Loucy (cell line): Measurements from ENCODE around the gene DKKL1.

Source experiments
- H2AFZ ChIP-seq: fragments of 200-600 bp; sonication (generic); 2 replicates; pipeline ENCODE4 v1.6.0; 2016; ENCODE audit warnings: antibody characterized with exemption, mild to moderate bottlenecking, low read length, moderate library complexity
- H3F3A ChIP-seq: fragments of 200-600 bp; 2 replicates; pipeline ENCODE4 v1.6.0; 2016; ENCODE audit warnings: antibody characterized with exemption, low read depth, mild to moderate bottlenecking
- H3K27me3 ChIP-seq: fragments of 200-600 bp; sonication (generic); 2 replicates; pipeline ENCODE4 v1.6.1; 2014; ENCODE audit warnings: low read length, mild to moderate bottlenecking; ENCODE audit not compliant: insufficient read depth, poor library complexity, severe bottlenecking
- H3K36me3 ChIP-seq: fragments of 200-600 bp; sonication (generic); 2 replicates; pipeline ENCODE4 v1.6.1; 2016; ENCODE audit warnings: low read length; ENCODE audit not compliant: insufficient read depth
- H3K4me1 ChIP-seq: fragments of 200-600 bp; sonication (generic); 2 replicates; pipeline ENCODE4 v1.5.1; 2014; ENCODE audit warnings: low read length, mild to moderate bottlenecking; ENCODE audit not compliant: insufficient read depth, poor library complexity, severe bottlenecking
- H3K4me2 ChIP-seq: fragments of 200-600 bp; sonication (generic); 2 replicates; pipeline ENCODE4 v1.6.0; 2014; ENCODE audit warnings: antibody characterized with exemption, low read length, low read depth, mild to moderate bottlenecking; ENCODE audit not compliant: poor library complexity, severe bottlenecking
- H3K4me3 ChIP-seq: fragments of 200-600 bp; sonication (generic); 2 replicates; pipeline ENCODE4 v1.5.1; 2014; ENCODE audit warnings: low read length, mild to moderate bottlenecking, mixed read lengths; ENCODE audit not compliant: poor library complexity, severe bottlenecking
- H3K79me2 ChIP-seq: fragments of 200-600 bp; sonication (generic); 2 replicates; pipeline ENCODE4 v1.6.1; 2014; ENCODE audit warnings: low read length; ENCODE audit not compliant: insufficient read depth
- H3K9ac ChIP-seq: fragments of 200-600 bp; sonication (generic); 2 replicates; pipeline ENCODE4 v1.6.0; 2014; ENCODE audit warnings: mild to moderate bottlenecking, low read depth, low read length, moderate library complexity; ENCODE audit not compliant: poor library complexity, severe bottlenecking
- H3K9me2 ChIP-seq: fragments of 200-600 bp; sonication (generic); replicated peaks from 2 replicates; pipeline ENCODE4 v1.6.1; 2016; ENCODE audit warnings: low read depth, low read length, mixed read lengths
- H3K9me3 ChIP-seq: fragments of 200-600 bp; sonication (generic); 2 replicates; pipeline ENCODE4 v1.6.1; 2014; ENCODE audit warnings: mild to moderate bottlenecking, antibody characterized with exemption, low read length, low read depth; ENCODE audit not compliant: insufficient read depth
- H4K20me1 ChIP-seq: fragments of 200-600 bp; sonication (generic); 2 replicates; pipeline ENCODE4 v1.6.0; 2014; ENCODE audit warnings: antibody characterized with exemption, low read length, mild to moderate bottlenecking; ENCODE audit not compliant: insufficient read depth, poor library complexity, severe bottlenecking
- CTCF ChIP-seq: fragments of 200-600 bp; sonication (generic); conservative IDR thresholded peaks from 2 replicates; pipeline ENCODE4 v1.5.1; 2014; ENCODE audit warnings: mild to moderate bottlenecking, antibody characterized with exemption, low read length
- EZH2phosphoT487 ChIP-seq: fragments of 200-600 bp; IDR thresholded peaks from 2 replicates; pipeline ENCODE4 v1.6.1; 2018; ENCODE audit warnings: antibody characterized with exemption, mild to moderate bottlenecking, moderate library complexity, borderline replicate concordance

The DKKL1 gene

GRCh38 chr19:49387936-49388372 lies 24.3 kb downstream of the DKKL1 start, which contains the start of gene KASH5:
Gene KASH5 (plus strand): TSS chr19:49388249. CDS start chr19:49390884, 2,635 bp downstream.
- H4K20me1 ChIP-seq: no peaks in the 10 kb centered on the region
- H2AFZ ChIP-seq: no peak within 1 kb of the TSS
- no peak within 1 kb of the TSS for H3K4me2 ChIP-seq
- H3K9ac ChIP-seq: no peak within 1 kb of the TSS
- H3K79me2 ChIP-seq: no peaks in the 10 kb centered on the region
- no peaks in the 10 kb centered on the region for H3K9me2 ChIP-seq
- no peaks in the 10 kb centered on the region for H3K27me3 ChIP-seq
- no peak for TF ChIP-seq EZH2phosphoT487
- no peak for TF ChIP-seq CTCF
- H3K4me1 ChIP-seq: peaks cover 16% of the 10 kb centered on the region
- H3K9me3 ChIP-seq: no peaks in the 10 kb centered on the region
- H3K4me3 ChIP-seq: no peak within 1 kb of the TSS
- no peaks in the 10 kb centered on the region for H3K36me3 ChIP-seq
- no peaks in the 10 kb centered on the region; the same call in 1 of the 2 replicates for H3F3A ChIP-seq

- Histone ChIP-seq H4K20me1 (no peaks in the 10 kb centered on the region), H3K4me1 (peaks cover 16% of the 10 kb centered on the region), H3K9me3 (no peaks in the 10 kb centered on the region), H3K9ac (no peak overlapping the region), H3K9me2 (no peaks in the 10 kb centered on the region), H3K36me3 (no peaks in the 10 kb centered on the region), H3F3A (no peaks in the 10 kb centered on the region; the same call in 1 of the 2 replicates), H3K79me2 (no peaks in the 10 kb centered on the region), H3K4me3 (no peak overlapping the region), H3K27me3 (no peaks in the 10 kb centered on the region), H3K4me2 (no peak overlapping the region), H2AFZ (no peak overlapping the region)
- no peak for TF ChIP-seq CTCF
- no peak for TF ChIP-seq EZH2phosphoT487
Observed at GRCh38 chr19:49389406-49389805, 25.7 kb downstream of the DKKL1 start.

GRCh38 chr19:49390131-49390928 lies 26.7 kb downstream of the DKKL1 start:
- Histone ChIP-seq H3K9me2 (no peaks in the 10 kb centered on the region), H3F3A (no peaks in the 10 kb centered on the region; the same call in 1 of the 2 replicates), H3K4me2 (no peak overlapping the region), H3K4me3 (no peak overlapping the region), H3K4me1 (peaks cover 16% of the 10 kb centered on the region), H3K9me3 (no peaks in the 10 kb centered on the region), H3K9ac (no peak overlapping the region), H2AFZ (no peak overlapping the region), H3K79me2 (no peaks in the 10 kb centered on the region), H3K36me3 (no peaks in the 10 kb centered on the region), H3K27me3 (no peaks in the 10 kb centered on the region), H4K20me1 (no peaks in the 10 kb centered on the region)
- TF ChIP-seq EZH2phosphoT487: no peak
- TF ChIP-seq CTCF: no peak
